H9 (cell line): ENCODE measurements around the gene DNAH5. TPM values are rescaled to one million over a fixed set of nuclear protein-coding genes. Genes with fewer than 3 reads are reported as not detected.

Experiments used
- DNase-seq: peaks from one replicate; pipeline ENCODE4 v3.0.0-alpha.2; 2017
- H2AFZ ChIP-seq: one replicate; pipeline ENCODE4 v1.6.1; 2013; ENCODE audit warnings: mild to moderate bottlenecking, low read length, control low read depth, moderate library complexity
- H2AK5ac ChIP-seq: 2 replicates; pipeline ENCODE4 v1.6.1; 2013; ENCODE audit warnings: low read length, control low read depth, mixed read lengths; ENCODE audit not compliant: insufficient read length
- H2BK120ac ChIP-seq: one replicate; pipeline ENCODE4 v1.6.1; 2013; ENCODE audit warnings: low read depth, mild to moderate bottlenecking, low read length, control low read depth, inconsistent platforms; ENCODE audit not compliant: poor library complexity, severe bottlenecking
- H2BK12ac ChIP-seq: 2 replicates; pipeline ENCODE4 v1.6.1; 2013; ENCODE audit warnings: low read length, control low read depth, mixed read lengths, low read depth; ENCODE audit not compliant: insufficient read length
- H2BK15ac ChIP-seq: 2 replicates; pipeline ENCODE4 v1.6.1; 2013; ENCODE audit warnings: low read depth, low read length, control low read depth
- H2BK20ac ChIP-seq: one replicate; pipeline ENCODE4 v1.6.1; 2013; ENCODE audit warnings: low read depth, mild to moderate bottlenecking, low read length, control low read depth, inconsistent platforms; ENCODE audit not compliant: poor library complexity, severe bottlenecking
- H2BK5ac ChIP-seq: 2 replicates; pipeline ENCODE4 v1.6.1; 2013; ENCODE audit warnings: low read length, control low read depth, mixed read lengths; ENCODE audit not compliant: insufficient read length
- H3K14ac ChIP-seq: 2 replicates; pipeline ENCODE4 v1.6.1; 2013; ENCODE audit warnings: low read length, control low read depth; ENCODE audit not compliant: insufficient read depth
- H3K18ac ChIP-seq: 2 replicates; pipeline ENCODE4 v1.6.1; 2013; ENCODE audit warnings: low read depth, mild to moderate bottlenecking, mixed read lengths, low read length, control low read depth; ENCODE audit not compliant: insufficient read length
- H3K23ac ChIP-seq: 2 replicates; pipeline ENCODE4 v1.6.1; 2013; ENCODE audit warnings: low read length, control low read depth, mixed read lengths, low read depth; ENCODE audit not compliant: insufficient read length
- H3K23me2 ChIP-seq: 2 replicates; pipeline ENCODE4 v1.6.1; 2013; ENCODE audit warnings: low read depth, mild to moderate bottlenecking, mixed read lengths, low read length, control low read depth; ENCODE audit not compliant: insufficient read length, poor library complexity, severe bottlenecking
- H3K27ac ChIP-seq: 2 replicates; pipeline ENCODE4 v1.5.1; 2013; ENCODE audit warnings: low read length, control low read depth, mixed read lengths, low read depth; ENCODE audit not compliant: insufficient read length
- H3K27me3 ChIP-seq: 2 replicates; pipeline ENCODE4 v1.6.1; 2013; ENCODE audit warnings: low read length, control low read depth, inconsistent platforms; ENCODE audit not compliant: insufficient read depth
- H3K4ac ChIP-seq: 2 replicates; pipeline ENCODE4 v1.6.1; 2013; ENCODE audit warnings: low read depth, mild to moderate bottlenecking, control low read depth, inconsistent platforms, low read length, moderate library complexity
- H3K4me1 ChIP-seq: 2 replicates; pipeline ENCODE4 v1.6.1; 2013; ENCODE audit warnings: low read length, control low read depth, inconsistent platforms; ENCODE audit not compliant: insufficient read depth
- H3K4me2 ChIP-seq: 2 replicates; pipeline ENCODE4 v1.6.1; 2013; ENCODE audit warnings: low read length, control low read depth, mixed read lengths; ENCODE audit not compliant: insufficient read length, insufficient read depth
- H3K56ac ChIP-seq: 2 replicates; pipeline ENCODE4 v1.6.1; 2013; ENCODE audit warnings: low read depth, mild to moderate bottlenecking, mixed read lengths, low read length, control low read depth; ENCODE audit not compliant: insufficient read length
- H3K79me1 ChIP-seq: 2 replicates; pipeline ENCODE4 v1.6.1; 2013; ENCODE audit warnings: low read depth, mild to moderate bottlenecking, moderate library complexity, low read length, control low read depth, inconsistent platforms; ENCODE audit not compliant: insufficient read depth, poor library complexity, severe bottlenecking
- H3K79me2 ChIP-seq: 2 replicates; pipeline ENCODE4 v1.6.1; 2013; ENCODE audit warnings: low read length, control low read depth, inconsistent platforms; ENCODE audit not compliant: insufficient read depth
- H3K9ac ChIP-seq: 2 replicates; pipeline ENCODE4 v1.6.1; 2013; ENCODE audit warnings: low read length, control low read depth, mixed read lengths; ENCODE audit not compliant: insufficient read length; ENCODE audit errors: extremely low read depth
- H3K9me3 ChIP-seq: one replicate; pipeline ENCODE4 v1.6.1; 2013; ENCODE audit warnings: low read depth, low read length, inconsistent platforms; ENCODE audit not compliant: control insufficient read depth
- H3T11ph ChIP-seq: one replicate; pipeline ENCODE4 v1.6.1; 2013; ENCODE audit warnings: mild to moderate bottlenecking, low read length, control low read depth, inconsistent platforms
- H4K20me1 ChIP-seq: one replicate; pipeline ENCODE4 v1.6.1; 2013; ENCODE audit not compliant: control insufficient read depth, insufficient read length, insufficient read depth
- H4K5ac ChIP-seq: 2 replicates; pipeline ENCODE4 v1.6.1; 2013; ENCODE audit warnings: low read depth, mild to moderate bottlenecking, mixed read lengths, low read length, control low read depth; ENCODE audit not compliant: insufficient read length
- H4K8ac ChIP-seq: replicated peaks from 2 replicates; pipeline ENCODE4 v1.6.1; 2013; ENCODE audit warnings: low read length, control low read depth, mixed read lengths, low read depth; ENCODE audit not compliant: insufficient read length
- H4K91ac ChIP-seq: 2 replicates; pipeline ENCODE4 v1.6.1; 2013; ENCODE audit warnings: low read depth, mild to moderate bottlenecking, moderate library complexity, mixed read lengths, low read length, control low read depth; ENCODE audit not compliant: insufficient read length
- H3K27ac Mint-ChIP-seq, 3 experiments: 2 replicates in 2 of 3; 3 replicates in 1 of 3; pipeline ENCODE4 v1.8.0; 2020 to 2021; ENCODE audit warnings: mixed read lengths in 3 of 3, mild to moderate bottlenecking in 1 of 3, moderate library complexity in 1 of 3
- H3K27me3 Mint-ChIP-seq: 2 replicates; pipeline ENCODE4 v1.8.0; 2021; ENCODE audit warnings: low read depth, mild to moderate bottlenecking, moderate library complexity, mixed read lengths
- H3K36me3 Mint-ChIP-seq, 3 experiments: 2 replicates in 2 of 3; 3 replicates in 1 of 3; pipeline ENCODE4 v1.8.0; 2020 to 2021; ENCODE audit warnings: low read depth in 3 of 3, mixed read lengths in 3 of 3; ENCODE audit not compliant: insufficient read depth in 1 of 3
- H3K4me1 Mint-ChIP-seq, 2 experiments: 2 replicates each; pipeline ENCODE4 v1.8.0; 2020; ENCODE audit warnings: mixed read lengths in 2 of 2
- H3K4me3 Mint-ChIP-seq, 2 experiments: 2 replicates in 1 of 2; 3 replicates in 1 of 2; pipeline ENCODE4 v1.8.0; 2020 to 2021; ENCODE audit warnings: mild to moderate bottlenecking in 2 of 2, mixed read lengths in 2 of 2, moderate library complexity in 1 of 2
- H3K9me3 Mint-ChIP-seq, 2 experiments: 2 replicates in 1 of 2; 3 replicates in 1 of 2; pipeline ENCODE4 v1.8.0; 2020; ENCODE audit warnings: mild to moderate bottlenecking in 2 of 2, mixed read lengths in 2 of 2, moderate library complexity in 1 of 2
- WGBS: extraction: QIAGEN DNeasy Blood & Tissue Kit; methylation state at CpG from one replicate; pipeline ENCODE4 v1.1.7; 2013; ENCODE audit warnings: missing lambda C conversion rate, low lambda C conversion rate, mixed read lengths; ENCODE audit not compliant: insufficient read length; ENCODE audit errors: extremely low coverage; 5-methylcytosine and 5-hydroxymethylcytosine counted together
- total RNA-seq: library from RNA; stranded (reverse); gene quantifications from 2 replicates; pipeline ENCODE4 v1.2.1, GENCODE V29; 2021
- TF ChIP-seq, protein P1 (sequence below): fragments of 200-600 bp; sonication (generic); conservative IDR thresholded peaks from 3 replicates; pipeline ENCODE4 v1.8.0; 2021; ENCODE audit warnings: antibody characterized with exemption, mild to moderate bottlenecking

Gene DNAH5
- total RNA-seq, 1 experiment from 2014 or later, result 0.50 TPM

DNA sequence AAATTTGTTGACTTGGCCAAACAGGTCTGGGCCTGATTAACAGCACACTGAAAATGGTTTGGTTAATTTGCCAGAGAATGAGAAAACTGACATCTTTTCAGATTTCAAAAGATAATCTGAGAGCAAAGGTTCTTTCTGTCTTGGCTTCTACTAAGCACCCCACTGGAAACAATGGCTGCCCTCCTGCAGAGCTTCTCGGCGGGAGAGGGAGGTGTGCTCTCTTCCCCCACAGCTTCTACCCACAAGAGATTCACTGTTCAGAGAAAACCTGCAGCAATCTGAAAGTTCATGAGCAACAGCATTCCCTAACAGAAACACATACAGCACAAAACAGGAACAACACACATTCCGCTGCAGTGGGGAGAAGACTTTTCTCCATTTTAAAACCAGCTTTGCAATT, 3.0 kb downstream of the DNAH5 start:
- H4K8ac ChIP-seq, result no peak overlapping the region
- H3K27me3 ChIP-seq, result no peaks in the 10 kb centered on the region
- H3K9me3 Mint-ChIP-seq, result no peaks in the 10 kb centered on the region; a peak in 1 of 5 replicates
- H3K14ac ChIP-seq, result no peak overlapping the region
- WGBS, result no CpG with 5 or more reads among the region's 3 CpGs
- H3K27me3 Mint-ChIP-seq, result no peaks in the 10 kb centered on the region; the same call in none of the 2 replicates
- TF ChIP-seq, protein P1, sequence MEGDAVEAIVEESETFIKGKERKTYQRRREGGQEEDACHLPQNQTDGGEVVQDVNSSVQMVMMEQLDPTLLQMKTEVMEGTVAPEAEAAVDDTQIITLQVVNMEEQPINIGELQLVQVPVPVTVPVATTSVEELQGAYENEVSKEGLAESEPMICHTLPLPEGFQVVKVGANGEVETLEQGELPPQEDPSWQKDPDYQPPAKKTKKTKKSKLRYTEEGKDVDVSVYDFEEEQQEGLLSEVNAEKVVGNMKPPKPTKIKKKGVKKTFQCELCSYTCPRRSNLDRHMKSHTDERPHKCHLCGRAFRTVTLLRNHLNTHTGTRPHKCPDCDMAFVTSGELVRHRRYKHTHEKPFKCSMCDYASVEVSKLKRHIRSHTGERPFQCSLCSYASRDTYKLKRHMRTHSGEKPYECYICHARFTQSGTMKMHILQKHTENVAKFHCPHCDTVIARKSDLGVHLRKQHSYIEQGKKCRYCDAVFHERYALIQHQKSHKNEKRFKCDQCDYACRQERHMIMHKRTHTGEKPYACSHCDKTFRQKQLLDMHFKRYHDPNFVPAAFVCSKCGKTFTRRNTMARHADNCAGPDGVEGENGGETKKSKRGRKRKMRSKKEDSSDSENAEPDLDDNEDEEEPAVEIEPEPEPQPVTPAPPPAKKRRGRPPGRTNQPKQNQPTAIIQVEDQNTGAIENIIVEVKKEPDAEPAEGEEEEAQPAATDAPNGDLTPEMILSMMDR, result no peak
- no peak overlapping the region for H2BK15ac ChIP-seq
- no peak overlapping the region for H4K5ac ChIP-seq
- no peak overlapping the region for H3T11ph ChIP-seq
- DNase-seq, result no peak
- no peak overlapping the region for H3K23ac ChIP-seq
- H3K79me2 ChIP-seq, result no peaks in the 10 kb centered on the region
- no peak overlapping the region for H2BK12ac ChIP-seq
- H3K56ac ChIP-seq, result no peak overlapping the region
- H3K9ac ChIP-seq, result no peak overlapping the region
- no peaks in the 10 kb centered on the region for H4K20me1 ChIP-seq
- no peak overlapping the region for H2AK5ac ChIP-seq
- no peak overlapping the region for H4K91ac ChIP-seq
- H3K23me2 ChIP-seq, result no peaks in the 10 kb centered on the region
- no peak overlapping the region for H3K4me3 Mint-ChIP-seq
- no peaks in the 10 kb centered on the region for H3K9me3 ChIP-seq
- H3K79me1 ChIP-seq, result no peaks in the 10 kb centered on the region
- H2BK120ac ChIP-seq, result no peak overlapping the region
- H3K4me1 Mint-ChIP-seq, result peaks cover 45 to 47% of the 10 kb centered on the region in 2 experiments
- H3K27ac Mint-ChIP-seq, result no peak overlapping the region
- H3K4me2 ChIP-seq, result no peak overlapping the region
- no peak overlapping the region for H3K18ac ChIP-seq
- no peaks in the 10 kb centered on the region for H3K36me3 Mint-ChIP-seq
- no peak overlapping the region for H2BK5ac ChIP-seq
- no peak overlapping the region for H3K4ac ChIP-seq
- no peak overlapping the region for H2AFZ ChIP-seq
- H2BK20ac ChIP-seq, result no peak overlapping the region
- H3K27ac ChIP-seq, result no peak overlapping the region
- peaks cover 8% of the 10 kb centered on the region; the same call in 1 of the 2 replicates for H3K4me1 ChIP-seq
